ENCODE measurements around the gene SERBP1.

SERBP1 gene

DNA sequence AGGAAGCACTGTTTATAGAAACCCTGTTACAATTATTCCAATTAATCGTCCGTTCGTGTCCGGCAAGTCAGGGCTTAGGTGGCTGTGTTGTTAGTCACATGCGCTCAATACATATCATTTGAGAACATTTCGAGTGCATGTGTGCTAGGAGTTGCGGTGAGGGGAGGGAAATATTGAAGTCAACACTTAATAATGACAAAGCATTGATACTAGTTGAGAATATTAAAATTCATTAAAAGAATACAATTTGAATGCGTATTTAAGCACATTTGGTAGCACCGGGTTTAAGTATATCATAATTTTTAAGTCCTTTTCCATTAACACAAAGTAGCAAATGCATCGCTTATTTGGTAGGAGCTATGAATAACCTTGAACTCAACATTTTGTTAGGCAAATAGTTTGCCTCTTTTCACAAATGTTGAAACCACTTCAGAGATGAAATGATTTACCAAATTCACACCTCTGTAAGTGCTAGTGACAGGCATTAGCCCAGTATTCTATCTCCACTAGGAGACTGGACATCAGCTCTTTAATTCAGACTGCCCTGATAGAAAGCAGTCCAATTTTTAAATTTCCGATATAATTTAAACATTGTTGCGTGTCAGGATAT is 1.1 kb upstream of the SERBP1 start:
- Histone ChIP-seq H3K4me2 (ENCODE audit: low read length) (peak overlapping the region; percentile 94), H3F3A (ENCODE audit: control insufficient read depth, insufficient read depth) (peaks cover 27% of the 10 kb centered on the region), H3K4me3 (ENCODE audit: low read length) (peak overlapping the region; percentile 98), H3K27ac (ENCODE audit: low read depth, low read length) (peak overlapping the region; percentile 89), H4K20me1 (ENCODE audit: control insufficient read depth, insufficient read depth, low read depth, low read length) (peaks cover 30% of the 10 kb centered on the region), H3K9me2 (replicated peaks; ENCODE audit: control insufficient read depth, low read length) (no peaks in the 10 kb centered on the region), H3K36me3 (ENCODE audit: control insufficient read depth, low read length) (peaks cover 37% of the 10 kb centered on the region), H3K79me2 (ENCODE audit: control insufficient read depth, low read length) (peaks cover 55% of the 10 kb centered on the region), H3K4me1 (ENCODE audit: control insufficient read depth, low read length) (peaks cover 51% of the 10 kb centered on the region), H3K9me3 (ENCODE audit: control insufficient read depth, insufficient read depth, low read length) (no peaks in the 10 kb centered on the region), H3K27me3 (ENCODE audit: control insufficient read depth, low read length) (no peaks in the 10 kb centered on the region)
- peak; percentile 1 for TF ChIP-seq CTCF (IDR thresholded peaks at IDR 0.05; ENCODE audit: low read depth, low read length, poor library complexity, severe bottlenecking)
- TF ChIP-seq EZH2phosphoT487 (IDR thresholded peaks at IDR 0.05; ENCODE audit: borderline replicate concordance, low read length): no peak

GRCh38 chr1:67429528-67430357 is 459 bp downstream of the SERBP1 start:
- Histone ChIP-seq H3K9me2 (replicated peaks; ENCODE audit: control insufficient read depth, low read length) (no peaks in the 10 kb centered on the region), H3K79me2 (ENCODE audit: control insufficient read depth, low read length) (peaks cover 70% of the 10 kb centered on the region), H3K9me3 (ENCODE audit: control insufficient read depth, insufficient read depth, low read length) (no peaks in the 10 kb centered on the region), H3K4me3 (ENCODE audit: low read length) (peak overlapping the region; percentile 98), H4K20me1 (ENCODE audit: control insufficient read depth, insufficient read depth, low read depth, low read length) (peaks cover 43% of the 10 kb centered on the region), H3K27ac (ENCODE audit: low read depth, low read length) (peak overlapping the region; percentile 72), H3K36me3 (ENCODE audit: control insufficient read depth, low read length) (peaks cover 52% of the 10 kb centered on the region), H3K4me2 (ENCODE audit: low read length) (peak overlapping the region; percentile 84), H3K27me3 (ENCODE audit: control insufficient read depth, low read length) (no peaks in the 10 kb centered on the region), H3F3A (ENCODE audit: control insufficient read depth, insufficient read depth) (peaks cover 29% of the 10 kb centered on the region), H3K4me1 (ENCODE audit: control insufficient read depth, low read length) (peaks cover 57% of the 10 kb centered on the region)
- no peak for TF ChIP-seq EZH2phosphoT487 (IDR thresholded peaks at IDR 0.05; ENCODE audit: borderline replicate concordance, low read length)
- no peak for TF ChIP-seq CTCF (IDR thresholded peaks at IDR 0.05; ENCODE audit: low read depth, low read length, poor library complexity, severe bottlenecking)

DNA sequence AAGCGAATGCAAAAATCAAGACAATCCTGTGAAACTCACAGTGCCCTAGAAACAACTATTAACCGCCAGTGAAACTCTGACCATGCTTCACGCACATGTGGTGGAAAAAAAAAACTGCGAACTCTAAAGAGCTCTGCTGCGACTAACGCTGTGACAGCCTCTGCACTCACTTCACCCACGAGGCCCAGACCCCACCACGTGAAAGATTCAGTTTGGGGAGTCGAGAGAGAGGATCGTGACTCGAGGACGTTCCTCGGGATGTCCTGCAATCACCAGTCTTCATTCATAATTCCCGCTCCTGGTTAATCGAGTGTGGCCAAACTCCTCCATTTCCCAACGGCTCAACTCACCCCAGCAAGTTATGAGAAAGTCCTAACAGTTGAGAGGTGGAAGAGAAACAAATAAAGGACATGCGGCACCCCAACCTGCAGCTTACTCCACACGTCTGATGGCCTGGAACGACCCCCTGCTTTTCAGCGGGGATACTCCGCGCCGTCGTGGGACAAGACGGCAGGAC is 1.1 kb downstream of the SERBP1 start:
- Histone ChIP-seq H4K20me1 (ENCODE audit: control insufficient read depth, insufficient read depth, low read depth, low read length) (peaks cover 48% of the 10 kb centered on the region), H3K9me3 (ENCODE audit: control insufficient read depth, insufficient read depth, low read length) (no peaks in the 10 kb centered on the region), H3K4me3 (ENCODE audit: low read length) (peak overlapping the region; percentile 98), H3K79me2 (ENCODE audit: control insufficient read depth, low read length) (peaks cover 77% of the 10 kb centered on the region), H3K27me3 (ENCODE audit: control insufficient read depth, low read length) (no peaks in the 10 kb centered on the region), H3K36me3 (ENCODE audit: control insufficient read depth, low read length) (peaks cover 59% of the 10 kb centered on the region), H3K27ac (ENCODE audit: low read depth, low read length) (peak overlapping the region; percentile 72), H3K4me1 (ENCODE audit: control insufficient read depth, low read length) (peaks cover 52% of the 10 kb centered on the region), H3K4me2 (ENCODE audit: low read length) (peak overlapping the region; percentile 84), H3F3A (ENCODE audit: control insufficient read depth, insufficient read depth) (peaks cover 28% of the 10 kb centered on the region), H3K9me2 (replicated peaks; ENCODE audit: control insufficient read depth, low read length) (no peaks in the 10 kb centered on the region)
- TF ChIP-seq CTCF (IDR thresholded peaks at IDR 0.05; ENCODE audit: low read depth, low read length, poor library complexity, severe bottlenecking) (peak; percentile 1), EZH2phosphoT487 (IDR thresholded peaks at IDR 0.05; ENCODE audit: borderline replicate concordance, low read length) (no peak)
